22Rv1 (cell line): ENCODE measurements around the gene GOT1.

Experiments
- ZFX ChIP-seq: fragments of 450-650 bp; IDR thresholded peaks from 2 replicates; pipeline ENCODE4 v1.6.1; 2017; ENCODE audit warnings: antibody characterized with exemption, borderline replicate concordance
- TF ChIP-seq, protein P1 (sequence below): fragments of 450-650 bp; IDR thresholded peaks from 2 replicates; pipeline ENCODE4 v1.5.1; 2017; ENCODE audit warnings: mild to moderate bottlenecking

DNA sequence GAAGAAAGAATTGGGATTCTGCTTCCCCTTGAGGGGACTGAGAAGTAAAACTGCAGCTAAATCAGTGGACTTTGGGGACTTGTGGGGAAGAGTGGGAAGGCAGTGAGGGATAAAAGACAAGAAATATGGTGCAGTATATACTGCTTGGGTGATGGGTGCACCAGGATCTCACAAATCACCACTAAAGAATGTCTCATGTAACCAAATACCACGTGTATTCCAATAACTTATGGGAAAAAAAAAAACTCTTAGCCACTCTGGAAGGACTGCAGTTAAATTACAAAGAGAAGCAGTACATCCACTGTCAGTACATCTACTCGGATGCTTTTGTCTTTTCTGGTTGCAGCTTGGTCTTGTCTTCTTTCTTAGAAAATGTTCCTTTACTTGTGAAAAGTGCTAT, 27.4 kb upstream of the GOT1 start:
- TF ChIP-seq, protein P1, sequence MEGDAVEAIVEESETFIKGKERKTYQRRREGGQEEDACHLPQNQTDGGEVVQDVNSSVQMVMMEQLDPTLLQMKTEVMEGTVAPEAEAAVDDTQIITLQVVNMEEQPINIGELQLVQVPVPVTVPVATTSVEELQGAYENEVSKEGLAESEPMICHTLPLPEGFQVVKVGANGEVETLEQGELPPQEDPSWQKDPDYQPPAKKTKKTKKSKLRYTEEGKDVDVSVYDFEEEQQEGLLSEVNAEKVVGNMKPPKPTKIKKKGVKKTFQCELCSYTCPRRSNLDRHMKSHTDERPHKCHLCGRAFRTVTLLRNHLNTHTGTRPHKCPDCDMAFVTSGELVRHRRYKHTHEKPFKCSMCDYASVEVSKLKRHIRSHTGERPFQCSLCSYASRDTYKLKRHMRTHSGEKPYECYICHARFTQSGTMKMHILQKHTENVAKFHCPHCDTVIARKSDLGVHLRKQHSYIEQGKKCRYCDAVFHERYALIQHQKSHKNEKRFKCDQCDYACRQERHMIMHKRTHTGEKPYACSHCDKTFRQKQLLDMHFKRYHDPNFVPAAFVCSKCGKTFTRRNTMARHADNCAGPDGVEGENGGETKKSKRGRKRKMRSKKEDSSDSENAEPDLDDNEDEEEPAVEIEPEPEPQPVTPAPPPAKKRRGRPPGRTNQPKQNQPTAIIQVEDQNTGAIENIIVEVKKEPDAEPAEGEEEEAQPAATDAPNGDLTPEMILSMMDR = no peak
- TF ChIP-seq ZFX = no peak
